ENCODE results near the gene ATP5PB. TPM values are rescaled to one million over a fixed set of nuclear protein-coding genes. Genes with fewer than 3 reads are reported as not detected.

ATP5PB gene
- total RNA-seq, 2 experiments from 2014 or later, result 47.3 to 51.5 TPM

- H3K27ac Mint-ChIP-seq, result peak overlapping the region; percentile 24
- intact Hi-C loops (cut with DNase I, micrococcal nuclease), result loop anchor here in 1 of 2 experiments (2.0 to 10.0 kb wide), 4 partner anchors 95 to 1405 kb away; partner anchors contain the start of gene STRIP1
- no peak for ATAC-seq (ENCODE audit: poor library complexity)
- TF ChIP-seq CTCF (IDR thresholded peaks at IDR 0.05), result no peak
- Histone ChIP-seq H3K36me3 (ENCODE audit: insufficient read depth, low read length) (peaks cover 67% of the 10 kb centered on the region), H3K9me3 (ENCODE audit: control insufficient read depth in 1 of 2, insufficient read depth in 1 of 2, low read length in 2 of 2) (no peaks in the 10 kb centered on the region), H3K4me1 (ENCODE audit: insufficient read depth, low read length) (peaks cover 11% of the 10 kb centered on the region), H3K4me3 (ENCODE audit: low read length) (no peak overlapping the region), H3K27me3 (ENCODE audit: control insufficient read depth in 1 of 2, insufficient read depth in 2 of 2, low read length in 2 of 2) (no peaks in the 10 kb centered on the region), H3K27ac (ENCODE audit: low read depth in 1 of 2, low read length in 2 of 2) (no peak overlapping the region)
- DNase-seq, result no peak
- no peaks in the 10 kb centered on the region for H3K27me3 Mint-ChIP-seq
- ChIA-PET CTCF (interaction anchor here (0.9 kb wide), 1 partner anchor 8 kb away, joined by 4 read pairs; no protein-coding TSS in a partner anchor), POLR2A (interaction anchor here (0.5 to 1.4 kb wide), 3 partner anchors 9 to 242 kb away, joined by 3 to 8 read pairs (median 4); partner anchors contain the start of gene WDR77)
- H3K9me3 Mint-ChIP-seq, result no peaks in the 10 kb centered on the region
- H3K4me3 Mint-ChIP-seq, result no peak overlapping the region
- H3K4me1 Mint-ChIP-seq (ENCODE audit: low read depth), result peaks cover 37% of the 10 kb centered on the region
- peaks cover 80% of the 10 kb centered on the region for H3K36me3 Mint-ChIP-seq (ENCODE audit: low read depth)
These were observed 9.6 kb upstream of the ATP5PB start for GRCh38 chr1:111439461-111440351.

DNA sequence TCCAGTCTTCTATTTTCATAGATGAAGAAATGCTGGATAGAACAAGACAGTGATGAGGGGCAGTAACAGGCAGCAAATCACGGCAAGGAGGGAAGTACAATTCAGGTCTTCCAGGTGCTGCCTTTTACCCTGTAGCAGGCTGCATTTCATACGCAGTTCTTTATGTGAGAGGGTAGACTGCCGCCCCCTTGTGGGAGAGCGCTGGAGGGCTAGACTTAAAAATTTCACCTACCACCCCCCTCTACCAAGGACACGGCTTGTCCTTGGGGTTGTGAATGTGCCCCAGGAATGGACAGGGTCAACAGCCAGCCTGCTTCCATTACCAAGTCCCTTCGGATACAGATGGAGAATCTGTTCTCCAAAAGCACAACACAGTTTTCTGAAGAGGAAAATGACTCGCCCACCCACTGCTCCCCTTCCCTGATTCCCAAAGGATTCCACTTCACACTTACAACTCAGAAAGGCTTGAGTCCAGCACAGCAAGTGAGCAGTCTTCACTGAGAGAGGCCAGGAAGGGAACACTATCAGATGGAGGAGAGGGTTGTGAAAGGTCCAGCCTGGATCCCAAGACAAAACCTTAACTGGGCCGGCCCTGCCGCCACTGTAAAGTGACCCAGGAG is 7.6 kb upstream of the ATP5PB start:
- Mint-ChIP-seq H3K4me1 (ENCODE audit: low read depth) (peaks cover 54% of the 10 kb centered on the region), H3K27ac (peak overlapping the region; percentile 84), H3K4me3 (no peak overlapping the region), H3K27me3 (no peaks in the 10 kb centered on the region), H3K9me3 (no peaks in the 10 kb centered on the region), H3K36me3 (ENCODE audit: low read depth) (peaks cover 99% of the 10 kb centered on the region)
- Histone ChIP-seq H3K27ac (ENCODE audit: low read depth in 1 of 2, low read length in 2 of 2) (no peak overlapping the region), H3K4me1 (ENCODE audit: insufficient read depth, low read length) (peaks cover 14% of the 10 kb centered on the region), H3K4me3 (ENCODE audit: low read length) (no peak overlapping the region), H3K36me3 (ENCODE audit: insufficient read depth, low read length) (peaks cover 85% of the 10 kb centered on the region), H3K9me3 (ENCODE audit: control insufficient read depth in 1 of 2, insufficient read depth in 1 of 2, low read length in 2 of 2) (no peaks in the 10 kb centered on the region), H3K27me3 (ENCODE audit: control insufficient read depth in 1 of 2, insufficient read depth in 2 of 2, low read length in 2 of 2) (no peaks in the 10 kb centered on the region)
- TF ChIP-seq CTCF (IDR thresholded peaks at IDR 0.05), result peak; percentile 80
- ChIA-PET CTCF (interaction anchor here (0.7 to 1.4 kb wide), 2 partner anchors 66 to 219 kb away, joined by 4 to 5 read pairs; no protein-coding TSS in a partner anchor), POLR2A (interaction anchor here (0.6 to 1.2 kb wide), 4 partner anchors 8 to 298 kb away, joined by 3 to 5 read pairs (median 4); partner anchors contain the start of gene INKA2)
- ATAC-seq (ENCODE audit: poor library complexity) (peak; percentile 98), DNase-seq (peak; percentile 58 to 83 (median 70))
- intact Hi-C loops (cut with DNase I, micrococcal nuclease), result loop anchor here (1.0 to 10.0 kb wide), 5 partner anchors 97 to 1407 kb away; partner anchors contain the start of gene STRIP1 (in 1 of the 2)

DNA sequence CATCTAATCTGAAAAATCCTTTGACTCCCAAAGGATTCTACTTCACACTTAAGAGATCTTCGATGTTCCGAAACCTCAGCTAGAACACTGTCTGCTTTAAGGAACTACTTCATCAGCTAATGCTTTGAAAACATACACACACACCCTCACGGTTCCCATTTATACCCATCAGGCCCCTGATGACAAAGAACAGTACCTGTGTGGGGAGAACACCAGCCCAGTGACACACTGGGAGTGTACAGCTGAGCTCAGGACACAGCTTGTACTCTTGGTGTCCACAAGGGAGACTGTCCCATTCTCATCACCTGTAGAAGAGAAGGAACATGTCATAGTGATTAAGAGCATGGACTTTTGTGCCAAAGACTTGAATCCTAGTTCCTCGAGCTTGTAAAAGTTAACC is 6.8 kb upstream of the ATP5PB start:
- Mint-ChIP-seq H3K9me3 (no peaks in the 10 kb centered on the region), H3K36me3 (ENCODE audit: low read depth) (peaks cover 99% of the 10 kb centered on the region), H3K27me3 (no peaks in the 10 kb centered on the region), H3K27ac (peak overlapping the region; percentile 84), H3K4me3 (no peak overlapping the region), H3K4me1 (ENCODE audit: low read depth) (peaks cover 61% of the 10 kb centered on the region)
- Histone ChIP-seq H3K27ac (ENCODE audit: low read depth in 1 of 2, low read length in 2 of 2) (no peak overlapping the region), H3K4me3 (ENCODE audit: low read length) (no peak overlapping the region), H3K9me3 (ENCODE audit: control insufficient read depth in 1 of 2, insufficient read depth in 1 of 2, low read length in 2 of 2) (no peaks in the 10 kb centered on the region), H3K36me3 (ENCODE audit: insufficient read depth, low read length) (peaks cover 82% of the 10 kb centered on the region), H3K4me1 (ENCODE audit: insufficient read depth, low read length) (peaks cover 20% of the 10 kb centered on the region), H3K27me3 (ENCODE audit: control insufficient read depth in 1 of 2, insufficient read depth in 2 of 2, low read length in 2 of 2) (no peaks in the 10 kb centered on the region)
- DNase-seq (no peak), ATAC-seq (ENCODE audit: poor library complexity) (no peak)
- no peak for TF ChIP-seq CTCF (IDR thresholded peaks at IDR 0.05)
- ChIA-PET POLR2A (interaction anchor here (0.9 to 1.2 kb wide), 3 partner anchors 9 to 66 kb away, joined by 3 to 5 read pairs (median 5); no protein-coding TSS in a partner anchor), CTCF (interaction anchor here (1.4 kb wide), 1 partner anchor 220 kb away, joined by 5 read pairs; no protein-coding TSS in a partner anchor)
- intact Hi-C loops (cut with DNase I, micrococcal nuclease), result loop anchor here in 1 of 2 experiments (10.0 kb wide), 2 partner anchors 98 to 1408 kb away; partner anchors contain the start of gene STRIP1

All from CD4-positive, alpha-beta T cell (primary cell).